K562 (cell line): ENCODE data around the gene LRRC8C. TPM values are rescaled to one million over a fixed set of nuclear protein-coding genes. Genes with fewer than 3 reads are reported as not detected.

Source experiments
- CEBPB ChIP-seq: fragments of 450-650 bp; IDR thresholded peaks from 2 replicates; pipeline ENCODE4 v1.6.1; 2016; ENCODE audit warnings: missing genetic modification characterization, missing compliant biosample characterization
- DPF2 ChIP-seq: fragments of 450-650 bp; IDR thresholded peaks from 2 replicates; pipeline ENCODE4 v1.6.1; 2016
- EP400 ChIP-seq: fragments of 450-650 bp; IDR thresholded peaks from 2 replicates; pipeline ENCODE4 v1.6.1; 2017; ENCODE audit warnings: antibody characterized with exemption, mild to moderate bottlenecking, moderate library complexity
- ETV6 ChIP-seq, 3 experiments: fragments of 150-350 bp in 1 of 3; sonication (generic) in 1 of 3; formaldehyde crosslinking in 1 of 3; IDR thresholded peaks; 2 replicates each; pipeline versions ENCODE4 v1.6.1 to v1.8.0; 2014 to 2022; ENCODE audit warnings: borderline replicate concordance in 2 of 3, low read depth in 2 of 3, antibody characterized with exemption in 1 of 3, low read length in 1 of 3, mild to moderate bottlenecking in 1 of 3, missing genetic modification reagents in 1 of 3
- FOXJ3 ChIP-seq: sonication (generic); formaldehyde crosslinking; IDR thresholded peaks from 2 replicates; pipeline ENCODE4 v1.4.0; 2020; ENCODE audit warnings: mild to moderate bottlenecking, missing genetic modification reagents
- LEF1 ChIP-seq: fragments of 450-650 bp; IDR thresholded peaks from 2 replicates; pipeline ENCODE4 v1.6.1; 2016; ENCODE audit warnings: mild to moderate bottlenecking
- MAZ ChIP-seq, 2 experiments: fragments of 450-650 bp in 1 of 2; sonication (generic) in 1 of 2; formaldehyde crosslinking; IDR thresholded peaks in 1 of 2; conservative IDR thresholded peaks in 1 of 2; 2 replicates each; pipeline versions ENCODE4 v1.4.0 to v1.5.0; 2020; ENCODE audit warnings: mild to moderate bottlenecking in 1 of 2, missing genetic modification reagents in 1 of 2
- MTF1 ChIP-seq: fragments of 250-450 bp; sonication (Bioruptor Pico); IDR thresholded peaks from 2 replicates; pipeline ENCODE4 v1.9.0; 2021; ENCODE audit warnings: moderate library complexity, mild to moderate bottlenecking, inconsistent platforms, borderline replicate concordance
- NFE2L1 ChIP-seq: fragments of 450-650 bp; IDR thresholded peaks from 2 replicates; pipeline ENCODE4 v1.6.1; 2016; ENCODE audit warnings: missing genetic modification characterization, low read depth, mild to moderate bottlenecking, missing compliant biosample characterization, moderate library complexity, borderline replicate concordance
- NFIC ChIP-seq: fragments of 450-650 bp; IDR thresholded peaks from 2 replicates; pipeline ENCODE4 v1.6.1; 2017; ENCODE audit warnings: mild to moderate bottlenecking, inconsistent platforms
- NFXL1 ChIP-seq: fragments of 450-650 bp; formaldehyde crosslinking; IDR thresholded peaks from 2 replicates; pipeline ENCODE4 v1.4.0; 2021; ENCODE audit warnings: mild to moderate bottlenecking
- polyA plus RNA-seq, 8 experiments: library from polyadenylated mRNA; depleted of rRNA in 4 of 8; stranded (reverse) in 5 of 8; unstranded in 3 of 8; fragments of >200 nt; fragmentation: Nextera tagmentation in 2 of 8; fragmentation: Illumina TruSeq in 1 of 8; extraction: Ambion mirVana in 2 of 8; extraction: Trizol in 1 of 8; gene quantifications; 2 replicates each; pipeline versions ENCODE4 v1.2.1 to v1.2.3, GENCODE V29; 2011 to 2014; ENCODE audit warnings: inconsistent platforms in 1 of 8, missing spikeins in 1 of 8
- total RNA-seq, 7 experiments: library from RNA; depleted of rRNA in 6 of 7; stranded (reverse); fragments of >200 nt in 6 of 7; fragmentation: Illumina TruSeq in 2 of 7; extraction: Trizol in 2 of 7; gene quantifications; 2 replicates each; pipeline versions ENCODE4 v1.2.1 to v1.2.3, GENCODE V29; 2011 to 2021; ENCODE audit warnings: low replicate concordance in 1 of 7
- TF ChIP-seq, protein P1 (sequence below): fragments of 450-650 bp; conservative IDR thresholded peaks from 2 replicates; pipeline ENCODE4 v1.6.1; 2016; ENCODE audit warnings: missing genetic modification characterization, low read depth, mild to moderate bottlenecking, control low read depth, missing compliant biosample characterization
- TF ChIP-seq, protein P2 (sequence below), 2 experiments: fragments of 450-650 bp in 1 of 2; sonication (generic) in 1 of 2; formaldehyde crosslinking in 1 of 2; IDR thresholded peaks; 2 replicates each; pipeline versions ENCODE4 v1.7.1 to v1.9.0; 2016 to 2022; ENCODE audit warnings: inconsistent platforms in 1 of 2, mild to moderate bottlenecking in 1 of 2, missing genetic modification reagents in 1 of 2
- TF ChIP-seq, protein P3 (sequence below): fragments of 250-450 bp; sonication (Bioruptor Pico); IDR thresholded peaks from 2 replicates; pipeline ENCODE4 v1.8.0; 2022; ENCODE audit warnings: inconsistent platforms, mild to moderate bottlenecking, moderate library complexity, borderline replicate concordance
- TF ChIP-seq, protein P4 (sequence below): sonication (generic); IDR thresholded peaks from 2 replicates; pipeline ENCODE4 v1.6.1; 2016

The LRRC8C gene
- total and polyA plus RNA-seq, 9 of the 15 experiments (the other 6 are each of a cell fraction or from before 2014, with no cell fraction given) = 1.00 to 12.5 (median 4.5) TPM

DNA sequence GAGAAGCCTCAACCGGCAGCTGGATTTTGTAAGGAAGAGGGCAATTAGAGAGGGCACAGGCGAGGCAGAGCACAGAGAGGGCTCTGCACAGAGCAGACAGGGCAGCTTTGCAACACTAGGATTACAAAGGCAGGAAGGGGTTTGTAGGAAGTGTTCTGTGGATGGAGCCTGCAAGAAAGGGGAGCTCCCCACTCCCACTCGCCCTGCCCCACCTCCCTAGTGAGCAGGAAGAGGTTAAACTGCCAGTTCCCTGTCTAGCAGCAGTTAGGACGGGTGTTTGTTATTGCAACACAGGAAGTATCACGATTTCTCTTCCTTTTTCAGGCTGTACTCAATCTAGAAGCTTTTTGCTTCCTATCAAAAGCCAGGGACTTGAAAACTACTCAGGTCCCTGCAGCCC lies 124.6 kb downstream of the LRRC8C start (continued):
- TF ChIP-seq, protein P1, sequence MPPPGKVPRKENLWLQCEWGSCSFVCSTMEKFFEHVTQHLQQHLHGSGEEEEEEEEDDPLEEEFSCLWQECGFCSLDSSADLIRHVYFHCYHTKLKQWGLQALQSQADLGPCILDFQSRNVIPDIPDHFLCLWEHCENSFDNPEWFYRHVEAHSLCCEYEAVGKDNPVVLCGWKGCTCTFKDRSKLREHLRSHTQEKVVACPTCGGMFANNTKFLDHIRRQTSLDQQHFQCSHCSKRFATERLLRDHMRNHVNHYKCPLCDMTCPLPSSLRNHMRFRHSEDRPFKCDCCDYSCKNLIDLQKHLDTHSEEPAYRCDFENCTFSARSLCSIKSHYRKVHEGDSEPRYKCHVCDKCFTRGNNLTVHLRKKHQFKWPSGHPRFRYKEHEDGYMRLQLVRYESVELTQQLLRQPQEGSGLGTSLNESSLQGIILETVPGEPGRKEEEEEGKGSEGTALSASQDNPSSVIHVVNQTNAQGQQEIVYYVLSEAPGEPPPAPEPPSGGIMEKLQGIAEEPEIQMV (tag) = no peak
- TF ChIP-seq MTF1 (CRISPR knock-in tag) (no peak), NFXL1 (CRISPR knock-in tag) (no peak), NFE2L1 (tag) (no peak), NFIC (no peak), DPF2 (no peak), CEBPB (tag) (peak; percentile 73), LEF1 (no peak), EP400 (no peak), ETV6 (IDR thresholded peaks at IDR 0.05; ENCODE audit: borderline replicate concordance in 1 of 2, low read depth in 2 of 2, low read length in 1 of 2) (peak in 1 of 2 experiments; percentile 59; a peak in 2 of 4 replicates), ETV6 (CRISPR knock-in tag; IDR thresholded peaks at IDR 0.05; ENCODE audit: borderline replicate concordance) (no peak), FOXJ3 (CRISPR knock-in tag) (no peak), MAZ (CRISPR knock-in tag; conservative IDR thresholded peaks at IDR 0.05 in 1 of 2, IDR thresholded peaks at IDR 0.05 in 1 of 2) (peak in 1 of 2 experiments; percentile 63; a peak in 1 of 4 replicates)
- TF ChIP-seq, protein P2, sequence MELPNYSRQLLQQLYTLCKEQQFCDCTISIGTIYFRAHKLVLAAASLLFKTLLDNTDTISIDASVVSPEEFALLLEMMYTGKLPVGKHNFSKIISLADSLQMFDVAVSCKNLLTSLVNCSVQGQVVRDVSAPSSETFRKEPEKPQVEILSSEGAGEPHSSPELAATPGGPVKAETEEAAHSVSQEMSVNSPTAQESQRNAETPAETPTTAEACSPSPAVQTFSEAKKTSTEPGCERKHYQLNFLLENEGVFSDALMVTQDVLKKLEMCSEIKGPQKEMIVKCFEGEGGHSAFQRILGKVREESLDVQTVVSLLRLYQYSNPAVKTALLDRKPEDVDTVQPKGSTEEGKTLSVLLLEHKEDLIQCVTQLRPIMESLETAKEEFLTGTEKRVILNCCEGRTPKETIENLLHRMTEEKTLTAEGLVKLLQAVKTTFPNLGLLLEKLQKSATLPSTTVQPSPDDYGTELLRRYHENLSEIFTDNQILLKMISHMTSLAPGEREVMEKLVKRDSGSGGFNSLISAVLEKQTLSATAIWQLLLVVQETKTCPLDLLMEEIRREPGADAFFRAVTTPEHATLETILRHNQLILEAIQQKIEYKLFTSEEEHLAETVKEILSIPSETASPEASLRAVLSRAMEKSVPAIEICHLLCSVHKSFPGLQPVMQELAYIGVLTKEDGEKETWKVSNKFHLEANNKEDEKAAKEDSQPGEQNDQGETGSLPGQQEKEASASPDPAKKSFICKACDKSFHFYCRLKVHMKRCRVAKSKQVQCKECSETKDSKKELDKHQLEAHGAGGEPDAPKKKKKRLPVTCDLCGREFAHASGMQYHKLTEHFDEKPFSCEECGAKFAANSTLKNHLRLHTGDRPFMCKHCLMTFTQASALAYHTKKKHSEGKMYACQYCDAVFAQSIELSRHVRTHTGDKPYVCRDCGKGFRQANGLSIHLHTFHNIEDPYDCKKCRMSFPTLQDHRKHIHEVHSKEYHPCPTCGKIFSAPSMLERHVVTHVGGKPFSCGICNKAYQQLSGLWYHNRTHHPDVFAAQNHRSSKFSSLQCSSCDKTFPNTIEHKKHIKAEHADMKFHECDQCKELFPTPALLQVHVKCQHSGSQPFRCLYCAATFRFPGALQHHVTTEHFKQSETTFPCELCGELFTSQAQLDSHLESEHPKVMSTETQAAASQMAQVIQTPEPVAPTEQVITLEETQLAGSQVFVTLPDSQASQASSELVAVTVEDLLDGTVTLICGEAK (IDR thresholded peaks at IDR 0.05) = peak; percentile 67
- TF ChIP-seq, protein P2 (CRISPR knock-in tag; IDR thresholded peaks at IDR 0.05) = no peak
- TF ChIP-seq, protein P3, sequence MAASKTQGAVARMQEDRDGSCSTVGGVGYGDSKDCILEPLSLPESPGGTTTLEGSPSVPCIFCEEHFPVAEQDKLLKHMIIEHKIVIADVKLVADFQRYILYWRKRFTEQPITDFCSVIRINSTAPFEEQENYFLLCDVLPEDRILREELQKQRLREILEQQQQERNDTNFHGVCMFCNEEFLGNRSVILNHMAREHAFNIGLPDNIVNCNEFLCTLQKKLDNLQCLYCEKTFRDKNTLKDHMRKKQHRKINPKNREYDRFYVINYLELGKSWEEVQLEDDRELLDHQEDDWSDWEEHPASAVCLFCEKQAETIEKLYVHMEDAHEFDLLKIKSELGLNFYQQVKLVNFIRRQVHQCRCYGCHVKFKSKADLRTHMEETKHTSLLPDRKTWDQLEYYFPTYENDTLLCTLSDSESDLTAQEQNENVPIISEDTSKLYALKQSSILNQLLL = no peak
- TF ChIP-seq, protein P4, sequence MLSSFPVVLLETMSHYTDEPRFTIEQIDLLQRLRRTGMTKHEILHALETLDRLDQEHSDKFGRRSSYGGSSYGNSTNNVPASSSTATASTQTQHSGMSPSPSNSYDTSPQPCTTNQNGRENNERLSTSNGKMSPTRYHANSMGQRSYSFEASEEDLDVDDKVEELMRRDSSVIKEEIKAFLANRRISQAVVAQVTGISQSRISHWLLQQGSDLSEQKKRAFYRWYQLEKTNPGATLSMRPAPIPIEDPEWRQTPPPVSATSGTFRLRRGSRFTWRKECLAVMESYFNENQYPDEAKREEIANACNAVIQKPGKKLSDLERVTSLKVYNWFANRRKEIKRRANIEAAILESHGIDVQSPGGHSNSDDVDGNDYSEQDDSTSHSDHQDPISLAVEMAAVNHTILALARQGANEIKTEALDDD = peak; percentile 53; the same call in 1 of the 2 replicates
